Neutrophil (primary cell): ENCODE results near the gene INTS14.

Source experiments
- H3K27ac ChIP-seq: fragments of 200-600 bp; sonication (generic); 2 replicates; pipeline ENCODE4 v1.5.1; 2016; ENCODE audit warnings: mild to moderate bottlenecking, moderate library complexity
- H3K27me3 ChIP-seq: fragments of 200-600 bp; sonication (generic); 2 replicates; pipeline ENCODE4 v1.6.0; 2016; ENCODE audit warnings: mild to moderate bottlenecking
- H3K36me3 ChIP-seq: fragments of 200-600 bp; sonication (generic); 2 replicates; pipeline ENCODE4 v1.5.1; 2017
- H3K4me1 ChIP-seq, 2 experiments: fragments of 200-600 bp in 1 of 2; sonication (generic) in 1 of 2; 1 replicate in 1 of 2; 2 replicates in 1 of 2; pipeline versions ENCODE4 v1.5.1 to v1.6.1; 2013 to 2016; ENCODE audit warnings: low read depth in 1 of 2, low read length in 1 of 2, mild to moderate bottlenecking in 1 of 2, moderate library complexity in 1 of 2; ENCODE audit not compliant: control insufficient read depth in 1 of 2, insufficient read depth in 1 of 2
- H3K4me3 ChIP-seq, 2 experiments: fragments of 200-600 bp in 1 of 2; sonication (generic) in 1 of 2; 1 replicate in 1 of 2; 2 replicates in 1 of 2; pipeline ENCODE4 v1.5.1; 2013 to 2016; ENCODE audit warnings: low read depth in 1 of 2, low read length in 1 of 2, mild to moderate bottlenecking in 1 of 2, moderate library complexity in 1 of 2
- H3K9me3 ChIP-seq: fragments of 200-600 bp; sonication (generic); 2 replicates; pipeline ENCODE4 v1.5.1; 2016
- TF ChIP-seq, protein P1 (sequence below): fragments of 200-600 bp; sonication (generic); IDR thresholded peaks from 2 replicates; pipeline ENCODE4 v1.5.1; 2016; ENCODE audit warnings: antibody characterized with exemption

Gene INTS14

DNA sequence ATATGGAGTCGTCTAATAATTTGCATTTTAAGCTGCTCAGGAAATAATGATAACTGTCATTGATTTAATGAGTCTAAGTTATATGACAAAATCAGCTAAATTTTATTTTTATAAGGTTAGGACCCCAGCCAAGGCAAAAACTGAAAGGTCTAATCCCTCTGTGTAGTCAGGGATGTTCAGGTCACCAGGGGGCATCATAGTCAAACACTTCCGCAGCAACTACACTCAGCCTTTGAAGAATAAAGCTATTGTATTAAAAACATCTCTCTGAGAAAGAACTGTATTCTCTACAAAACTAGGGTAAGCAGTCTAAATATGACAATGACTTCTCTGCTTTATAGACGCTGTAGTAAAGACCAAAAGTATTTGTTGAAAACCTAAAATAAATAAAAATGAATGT, 15.0 kb downstream of the INTS14 start:
- peaks cover 67% of the 10 kb centered on the region for H3K36me3 ChIP-seq
- no peak overlapping the region for H3K4me3 ChIP-seq
- H3K4me1 ChIP-seq: no peaks in the 10 kb centered on the region
- no peaks in the 10 kb centered on the region for H3K27me3 ChIP-seq
- H3K27ac ChIP-seq: no peak overlapping the region
- H3K9me3 ChIP-seq: no peaks in the 10 kb centered on the region
- TF ChIP-seq, protein P1, sequence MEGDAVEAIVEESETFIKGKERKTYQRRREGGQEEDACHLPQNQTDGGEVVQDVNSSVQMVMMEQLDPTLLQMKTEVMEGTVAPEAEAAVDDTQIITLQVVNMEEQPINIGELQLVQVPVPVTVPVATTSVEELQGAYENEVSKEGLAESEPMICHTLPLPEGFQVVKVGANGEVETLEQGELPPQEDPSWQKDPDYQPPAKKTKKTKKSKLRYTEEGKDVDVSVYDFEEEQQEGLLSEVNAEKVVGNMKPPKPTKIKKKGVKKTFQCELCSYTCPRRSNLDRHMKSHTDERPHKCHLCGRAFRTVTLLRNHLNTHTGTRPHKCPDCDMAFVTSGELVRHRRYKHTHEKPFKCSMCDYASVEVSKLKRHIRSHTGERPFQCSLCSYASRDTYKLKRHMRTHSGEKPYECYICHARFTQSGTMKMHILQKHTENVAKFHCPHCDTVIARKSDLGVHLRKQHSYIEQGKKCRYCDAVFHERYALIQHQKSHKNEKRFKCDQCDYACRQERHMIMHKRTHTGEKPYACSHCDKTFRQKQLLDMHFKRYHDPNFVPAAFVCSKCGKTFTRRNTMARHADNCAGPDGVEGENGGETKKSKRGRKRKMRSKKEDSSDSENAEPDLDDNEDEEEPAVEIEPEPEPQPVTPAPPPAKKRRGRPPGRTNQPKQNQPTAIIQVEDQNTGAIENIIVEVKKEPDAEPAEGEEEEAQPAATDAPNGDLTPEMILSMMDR: no peak

DNA sequence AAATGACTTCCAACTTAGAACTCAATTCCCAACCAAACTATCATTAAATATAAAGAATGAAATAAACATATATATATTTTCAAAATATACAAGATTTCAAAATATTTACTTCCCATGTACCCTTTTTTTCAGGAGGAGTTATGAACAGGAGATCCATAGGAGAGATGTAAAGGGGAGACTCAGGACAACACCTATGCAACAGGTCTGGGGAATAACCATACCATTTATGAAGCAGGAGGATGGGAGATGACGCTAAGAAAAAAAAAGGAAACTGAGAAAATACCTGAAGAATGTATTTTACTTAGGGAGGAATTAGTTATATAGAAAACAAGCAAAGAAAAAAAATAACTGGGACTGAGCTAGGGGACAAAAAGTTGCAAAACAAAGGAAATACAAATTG, 23.8 kb downstream of the INTS14 start:
- TF ChIP-seq, protein P1: no peak
- Histone ChIP-seq H3K36me3 (peaks cover 71% of the 10 kb centered on the region), H3K27ac (no peak overlapping the region), H3K9me3 (no peaks in the 10 kb centered on the region), H3K4me1 (no peaks in the 10 kb centered on the region), H3K4me3 (no peak overlapping the region), H3K27me3 (no peaks in the 10 kb centered on the region)

DNA sequence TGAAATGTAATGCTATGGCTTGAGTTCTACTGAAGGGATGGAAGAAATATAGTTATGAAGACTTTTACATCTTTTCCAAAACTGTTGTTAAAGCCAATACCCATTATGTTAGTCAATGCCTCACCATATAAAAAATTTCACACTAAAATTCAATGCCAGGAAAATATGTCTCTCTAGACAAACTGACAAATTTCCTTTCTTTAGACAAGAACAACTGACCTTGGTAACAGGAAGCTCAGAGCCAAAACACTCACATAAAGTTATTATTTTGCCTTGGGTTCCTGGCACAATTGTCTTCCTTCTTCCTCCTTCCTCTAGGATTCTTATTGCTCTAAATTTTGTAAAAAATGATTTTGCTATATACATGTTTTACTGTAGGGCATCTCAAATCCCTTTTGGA, 26.7 kb downstream of the INTS14 start:
- Histone ChIP-seq H3K27me3 (no peaks in the 10 kb centered on the region), H3K36me3 (peaks cover 78% of the 10 kb centered on the region), H3K4me3 (no peak overlapping the region), H3K4me1 (no peaks in the 10 kb centered on the region), H3K9me3 (no peaks in the 10 kb centered on the region), H3K27ac (no peak overlapping the region)
- TF ChIP-seq, protein P1: no peak

DNA sequence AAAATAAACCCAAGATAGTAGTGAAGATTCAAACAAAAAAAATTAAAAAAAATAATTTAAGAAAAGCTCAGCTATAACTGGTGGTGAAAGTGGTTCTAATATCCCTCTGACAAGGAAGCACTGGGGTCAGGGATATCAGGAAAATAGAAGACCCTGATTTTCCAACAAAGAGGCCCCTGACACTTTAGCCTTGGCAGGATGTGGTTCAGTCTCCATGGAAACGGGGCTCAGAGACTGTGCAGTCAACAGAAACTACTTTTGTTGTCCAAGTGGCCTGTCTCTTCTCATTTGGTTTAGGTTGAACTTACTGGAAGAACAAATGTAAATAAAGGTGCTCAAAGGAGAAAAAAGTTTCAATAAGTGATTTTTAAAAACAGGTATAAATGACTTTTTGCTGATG, 27.2 kb downstream of the INTS14 start:
- no peaks in the 10 kb centered on the region for H3K4me1 ChIP-seq
- H3K27ac ChIP-seq: no peak overlapping the region
- H3K27me3 ChIP-seq: no peaks in the 10 kb centered on the region
- peaks cover 78% of the 10 kb centered on the region for H3K36me3 ChIP-seq
- TF ChIP-seq, protein P1: no peak
- H3K9me3 ChIP-seq: no peaks in the 10 kb centered on the region
- H3K4me3 ChIP-seq: no peak overlapping the region

DNA sequence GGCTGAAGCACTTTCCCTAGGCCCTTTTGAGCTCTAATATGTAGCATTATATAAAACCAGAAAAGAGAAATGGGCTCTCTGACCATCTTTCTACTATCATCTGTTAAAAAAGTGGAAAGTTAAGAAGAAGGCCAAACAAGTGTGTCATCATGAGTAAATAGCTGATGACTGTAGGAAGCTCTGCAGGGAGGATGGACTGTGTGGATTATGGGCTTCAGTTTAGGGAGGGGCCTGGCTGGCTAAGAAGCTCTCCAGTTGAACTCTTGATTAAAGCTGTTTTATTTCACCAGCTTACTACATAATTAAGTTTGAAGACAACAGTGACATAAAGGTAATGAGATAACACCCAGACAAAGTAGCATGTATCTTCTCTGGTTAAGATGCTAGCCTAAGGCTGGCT, 30.6 kb downstream of the INTS14 start:
- no peaks in the 10 kb centered on the region for H3K9me3 ChIP-seq
- no peak overlapping the region for H3K27ac ChIP-seq
- H3K27me3 ChIP-seq: no peaks in the 10 kb centered on the region
- peaks cover 71% of the 10 kb centered on the region for H3K36me3 ChIP-seq
- H3K4me3 ChIP-seq: no peak overlapping the region
- no peaks in the 10 kb centered on the region for H3K4me1 ChIP-seq
- TF ChIP-seq, protein P1: no peak

DNA sequence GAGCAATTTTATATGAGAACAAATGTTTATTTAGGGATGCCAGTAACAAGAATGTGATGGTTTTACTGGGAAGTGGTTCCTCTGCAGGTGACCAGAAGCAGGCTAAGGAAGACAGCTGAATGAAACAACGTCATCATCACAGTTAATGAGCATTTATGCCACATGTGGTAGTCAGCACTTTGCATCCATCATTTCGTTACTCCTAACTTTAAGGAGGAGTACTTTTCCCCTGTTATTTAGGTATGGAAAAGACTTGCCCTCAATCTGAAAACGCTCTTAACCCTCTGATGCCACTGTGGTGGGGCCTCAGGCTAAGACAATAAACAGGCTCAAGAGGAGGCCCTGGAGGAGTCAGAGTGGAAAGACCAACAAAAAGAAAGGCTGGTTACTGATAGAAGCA, 31.2 kb downstream of the INTS14 start:
- Histone ChIP-seq H3K4me3 (no peak overlapping the region), H3K36me3 (peaks cover 70% of the 10 kb centered on the region), H3K27ac (no peak overlapping the region), H3K27me3 (no peaks in the 10 kb centered on the region), H3K9me3 (no peaks in the 10 kb centered on the region), H3K4me1 (no peaks in the 10 kb centered on the region)
- TF ChIP-seq, protein P1: no peak
